Measurements from ENCODE around the gene RSPH6A.

RSPH6A gene

GRCh38 chr19:45814851-45815480, at the start of gene RSPH6A:
RSPH6A (minus strand) TSS chr19:45815308; CDS start chr19:45815176, 132 bp downstream.
- no peak for DNase-seq

- DNase-seq: no peak
These were observed 49.5 kb upstream of the RSPH6A start for GRCh38 chr19:45864629-45865082.

GRCh38 chr19:45863840-45864628, 48.9 kb upstream of the RSPH6A start, which contains the start of gene FOXA3:
FOXA3 (plus strand) TSS chr19:45864326; CDS start chr19:45864457, 131 bp downstream.
- peak; percentile 47 for DNase-seq

- DNase-seq: no peak
These were observed 48.3 kb upstream of the RSPH6A start for GRCh38 chr19:45863335-45863839.

- DNase-seq: peak; percentile 98
These were observed 47.6 kb upstream of the RSPH6A start, which contains the start of gene SYMPK for GRCh38 chr19:45862564-45863334. SYMPK (minus strand) TSS chr19:45863147; CDS start chr19:45854495, 8,652 bp downstream.

- no peak for DNase-seq
These were observed 47.1 kb upstream of the RSPH6A start for GRCh38 chr19:45862271-45862563.

- no peak for DNase-seq
These were observed 45.5 kb upstream of the RSPH6A start for GRCh38 chr19:45860359-45861259.

- DNase-seq: no peak
These were observed 39.2 kb upstream of the RSPH6A start for GRCh38 chr19:45854167-45854778.

- no peak for DNase-seq
These were observed 37.9 kb upstream of the RSPH6A start for GRCh38 chr19:45852983-45853382.

- DNase-seq: no peak
These were observed 37.1 kb upstream of the RSPH6A start for GRCh38 chr19:45852145-45852750.

GRCh38 chr19:45848922-45849321, 33.8 kb upstream of the RSPH6A start:
- no peak for DNase-seq

GRCh38 chr19:45847663-45848062, 32.6 kb upstream of the RSPH6A start:
- no peak for DNase-seq

GRCh38 chr19:45842198-45842597, 27.1 kb upstream of the RSPH6A start:
- no peak for DNase-seq

- no peak for DNase-seq
These were observed 19.9 kb upstream of the RSPH6A start for GRCh38 chr19:45834970-45835369.

GRCh38 chr19:45828945-45829344, 13.8 kb upstream of the RSPH6A start:
- DNase-seq: no peak

- DNase-seq: no peak
These were observed 13.4 kb upstream of the RSPH6A start for GRCh38 chr19:45828523-45828922.

GRCh38 chr19:45827459-45828093, 12.5 kb upstream of the RSPH6A start:
- no peak for DNase-seq

GRCh38 chr19:45826934-45827333, 11.8 kb upstream of the RSPH6A start:
- DNase-seq: no peak

- no peak for DNase-seq
These were observed 11.1 kb upstream of the RSPH6A start for GRCh38 chr19:45825917-45826893.

- no peak for DNase-seq
These were observed 10.1 kb upstream of the RSPH6A start for GRCh38 chr19:45825263-45825605.
